Measurements from ENCODE around the gene MAGOH.
"Not testable (repeated sequence)": the region's sequence is repeated elsewhere in the genome, so short reads cannot be mapped to it uniquely, and the experiment has no call there.

MAGOH gene

DNA sequence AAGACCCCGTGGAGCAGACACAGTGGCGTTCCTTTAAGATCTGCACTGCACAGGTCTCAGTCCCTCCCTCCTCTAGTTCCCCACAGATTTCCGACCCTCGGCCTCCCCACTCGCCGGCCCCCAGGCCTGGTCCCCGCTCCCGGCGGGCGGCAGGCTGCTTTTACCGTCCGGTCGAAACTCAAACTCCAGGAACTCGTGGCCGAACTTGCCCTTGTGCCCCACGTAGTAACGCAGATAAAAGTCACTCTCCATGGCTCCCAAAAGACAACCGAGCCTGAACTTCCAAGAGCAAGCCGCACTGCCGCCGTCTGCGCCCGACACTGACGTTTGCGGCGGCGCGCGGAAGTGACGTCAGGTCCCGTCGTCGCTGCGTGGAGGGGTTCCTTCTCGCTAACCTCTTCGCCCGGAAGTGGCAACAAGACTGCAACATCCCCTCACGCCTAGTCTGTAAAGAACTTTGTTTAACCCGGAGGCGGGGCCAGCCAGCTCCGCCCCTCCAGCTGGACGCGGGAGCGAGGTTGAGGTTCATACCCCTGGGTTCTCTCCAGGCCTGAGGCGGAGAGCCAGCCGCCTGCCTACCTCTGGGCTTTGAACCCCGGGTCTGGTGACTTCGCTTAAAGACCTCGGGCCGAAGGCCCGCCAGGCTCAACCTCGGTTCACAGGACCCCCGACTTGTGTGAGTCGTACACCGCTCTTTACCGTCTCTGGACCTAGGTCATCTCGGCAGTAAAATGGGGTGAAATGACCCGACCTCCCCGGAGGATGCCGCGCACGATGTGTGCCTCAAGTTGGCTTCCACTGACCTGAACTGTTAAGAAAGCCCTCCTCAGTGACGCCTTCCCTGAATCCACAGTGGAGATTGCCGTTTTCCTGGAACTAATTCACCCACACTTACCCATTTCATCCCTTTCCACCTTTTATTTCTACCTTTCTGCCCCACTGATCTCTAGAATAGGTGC is at the start of gene MAGOH:
Gene MAGOH (minus strand): TSS at position 322 of the 959 bp plus-strand sequence. CDS start 70 bp downstream, at position 252.
- DNase-seq (ENCODE audit: low read depth in 4 of 4, low spot score in 1 of 4): peak; percentile 87 to 92 (median 90)

DNA sequence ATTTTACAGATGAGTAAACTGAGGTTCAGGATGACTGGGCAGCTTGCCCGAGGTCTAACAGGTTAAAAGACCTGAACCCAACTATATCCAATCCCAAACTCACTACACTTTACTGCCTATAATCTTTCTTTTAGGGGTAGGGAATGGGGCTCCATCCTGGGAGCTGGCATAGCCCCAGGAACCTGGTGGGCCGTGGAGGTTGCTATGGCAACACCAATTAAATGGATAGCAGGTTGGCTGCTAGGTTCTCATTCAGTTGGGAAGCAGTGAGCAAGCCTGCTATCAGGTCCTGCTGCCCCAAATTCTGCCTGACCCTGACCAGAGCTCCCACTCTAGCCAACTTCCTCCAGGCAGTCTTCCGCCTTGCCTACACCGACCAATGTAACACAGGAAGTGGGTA is 48.6 kb upstream of the MAGOH start:
- DNase-seq (ENCODE audit: low read depth in 4 of 4, low spot score in 1 of 4): no peak

DNA sequence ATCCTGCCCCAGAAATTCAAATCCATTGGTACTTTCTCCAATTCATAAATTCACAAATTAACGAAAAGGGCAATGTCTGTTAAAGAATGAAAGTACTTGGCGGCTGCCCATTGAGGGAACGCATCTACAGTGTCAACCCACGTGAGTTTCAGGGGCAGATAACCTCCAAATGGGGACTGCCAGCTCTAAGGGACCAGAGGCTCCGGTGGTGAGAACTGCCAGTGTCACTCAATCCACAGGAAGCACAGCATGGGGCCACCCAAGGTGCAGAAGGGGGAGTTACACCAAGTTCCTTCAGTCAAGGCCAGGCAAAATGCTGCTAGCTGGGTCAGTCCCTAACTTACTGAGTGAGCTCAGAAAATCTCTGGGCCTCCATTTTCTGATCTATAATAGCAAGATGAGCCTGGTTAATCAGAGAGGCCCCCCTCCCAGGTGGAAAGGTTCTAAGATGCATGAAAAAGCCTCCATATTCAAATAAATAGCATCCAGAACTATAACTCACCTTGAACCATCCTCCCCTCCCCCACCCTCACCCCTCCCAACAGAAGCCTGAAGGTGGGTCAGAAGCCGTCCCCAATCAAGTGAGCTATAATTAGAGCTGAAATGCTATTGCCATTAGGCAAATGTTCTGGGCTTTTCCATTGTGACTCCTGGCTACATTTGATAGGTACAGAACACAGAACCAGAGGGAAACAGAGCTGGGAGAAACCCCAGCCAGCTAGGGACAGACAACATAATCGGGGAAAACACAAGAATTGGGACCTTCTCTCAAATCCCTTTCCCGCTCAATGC is 47.8 kb upstream of the MAGOH start:
- no peak for DNase-seq (ENCODE audit: low read depth in 4 of 4, low spot score in 1 of 4)

DNA sequence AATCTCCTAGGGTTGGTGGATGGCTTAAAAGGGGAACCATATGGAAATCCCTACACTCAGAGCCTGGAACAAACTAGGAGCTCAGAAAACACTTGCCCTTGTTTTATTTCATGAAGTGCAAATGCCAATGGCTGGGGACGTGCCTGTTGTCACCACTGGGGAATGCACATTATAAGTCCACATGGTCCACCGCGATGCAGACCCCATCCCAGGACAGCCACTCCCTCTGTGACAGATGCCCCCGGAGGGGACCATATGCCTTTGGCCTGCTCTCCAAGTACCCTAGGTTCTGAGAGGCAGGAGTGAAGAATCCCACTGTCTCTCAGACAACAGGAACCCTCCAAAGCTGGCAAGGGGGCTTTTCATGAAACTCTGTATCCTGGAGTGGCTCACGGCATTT is 47.2 kb upstream of the MAGOH start:
- DNase-seq (ENCODE audit: low read depth in 4 of 4, low spot score in 1 of 4): no peak

DNA sequence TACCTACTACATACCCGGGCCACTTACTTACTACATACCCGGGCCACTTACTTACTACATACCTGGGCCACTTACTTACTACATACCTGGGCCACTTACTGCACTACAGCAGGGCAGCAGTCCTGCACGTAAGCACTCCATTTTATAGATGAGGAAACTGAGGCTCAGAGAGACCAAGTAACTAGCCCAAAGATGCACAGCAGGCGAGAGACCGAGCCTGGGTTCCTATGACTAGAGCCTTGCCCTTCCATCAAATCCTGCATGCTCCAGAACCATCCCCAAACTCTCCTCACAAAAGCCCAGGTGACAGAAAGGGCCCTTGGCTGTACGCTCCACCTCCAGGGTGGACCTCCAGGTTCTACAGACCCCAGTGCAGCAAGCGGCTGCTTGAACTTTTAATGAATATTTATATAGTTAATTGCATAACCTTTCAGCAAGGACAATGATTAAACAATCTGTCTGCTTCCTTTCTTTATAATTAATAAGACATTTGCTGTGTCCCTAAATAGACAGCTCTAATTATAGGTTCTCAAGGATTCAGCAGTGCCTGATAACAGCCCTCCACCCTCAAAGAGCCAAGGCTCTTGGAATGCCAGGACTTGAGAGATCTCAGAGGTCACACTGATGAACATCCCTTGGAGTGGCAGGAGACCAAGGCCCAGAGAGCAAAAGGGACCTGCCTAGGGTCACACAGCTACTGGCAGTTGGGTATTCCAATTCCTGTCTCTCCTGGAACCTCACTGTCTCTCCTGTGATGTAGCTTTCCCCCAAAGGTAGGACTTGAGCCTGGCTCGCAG is 46.1 kb upstream of the MAGOH start:
- no peak for DNase-seq (ENCODE audit: low read depth in 4 of 4, low spot score in 1 of 4)

DNA sequence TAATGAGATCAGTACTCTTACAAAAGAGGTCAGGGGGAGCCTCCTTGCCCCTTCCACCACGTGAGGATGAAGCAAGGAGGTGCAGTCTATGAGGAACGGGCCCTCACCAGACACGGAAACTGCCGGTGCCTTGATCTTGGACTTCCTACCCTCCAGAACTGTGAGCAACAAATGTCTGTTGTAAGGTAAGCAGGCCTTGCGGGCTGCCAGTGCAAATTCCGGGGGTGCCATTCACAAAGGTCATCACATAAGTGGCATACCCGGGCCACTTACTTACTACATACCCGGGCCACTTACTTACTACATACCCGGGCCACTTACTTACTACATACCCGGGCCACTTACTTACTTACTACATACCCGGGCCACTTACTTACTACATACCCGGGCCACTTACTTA is 44.8 kb upstream of the MAGOH start:
- not testable (repeated sequence) for DNase-seq (ENCODE audit: low read depth in 4 of 4, low spot score in 1 of 4)

DNA sequence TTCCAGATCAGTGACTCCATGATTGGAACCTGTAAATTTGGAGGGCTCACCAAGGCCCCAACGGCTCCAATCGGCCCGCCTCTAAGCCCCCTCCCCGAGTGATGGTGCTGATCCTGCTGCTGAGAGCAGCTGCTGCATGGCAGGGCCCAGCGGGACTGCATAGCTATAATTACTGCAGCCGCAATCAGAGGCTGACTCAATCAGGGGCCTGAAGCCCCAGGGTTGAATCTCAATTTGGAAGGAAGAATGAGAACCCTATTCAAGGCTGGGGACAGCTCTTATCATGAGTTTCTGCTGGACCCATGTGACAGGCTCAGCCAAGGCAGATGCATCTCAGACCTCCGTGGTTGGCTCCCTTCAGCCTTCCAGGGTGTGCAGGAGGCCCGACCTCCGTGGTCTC is 42.8 kb upstream of the MAGOH start:
- no peak for DNase-seq (ENCODE audit: low read depth in 4 of 4, low spot score in 1 of 4)

DNA sequence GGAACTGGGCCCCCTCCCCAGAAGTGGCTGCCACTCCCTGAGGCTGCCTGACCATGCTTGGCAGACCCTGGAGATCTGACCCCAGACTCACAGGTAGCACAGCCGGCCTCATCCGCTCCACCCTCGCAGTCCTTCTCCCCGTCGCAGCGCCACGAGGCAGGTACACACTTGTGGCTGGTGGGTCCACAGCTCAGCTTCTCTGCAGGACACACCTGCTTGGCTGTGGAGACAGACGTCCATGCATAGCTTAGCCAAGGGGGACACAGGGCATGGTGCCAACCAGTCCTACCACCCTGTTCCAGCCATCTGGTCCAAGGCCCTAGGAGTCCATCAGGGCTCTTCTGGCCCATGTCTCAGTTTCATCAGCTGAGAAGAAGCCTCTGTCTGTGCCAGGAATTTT is 42.2 kb upstream of the MAGOH start:
- no peak for DNase-seq (ENCODE audit: low read depth in 4 of 4, low spot score in 1 of 4)

DNA sequence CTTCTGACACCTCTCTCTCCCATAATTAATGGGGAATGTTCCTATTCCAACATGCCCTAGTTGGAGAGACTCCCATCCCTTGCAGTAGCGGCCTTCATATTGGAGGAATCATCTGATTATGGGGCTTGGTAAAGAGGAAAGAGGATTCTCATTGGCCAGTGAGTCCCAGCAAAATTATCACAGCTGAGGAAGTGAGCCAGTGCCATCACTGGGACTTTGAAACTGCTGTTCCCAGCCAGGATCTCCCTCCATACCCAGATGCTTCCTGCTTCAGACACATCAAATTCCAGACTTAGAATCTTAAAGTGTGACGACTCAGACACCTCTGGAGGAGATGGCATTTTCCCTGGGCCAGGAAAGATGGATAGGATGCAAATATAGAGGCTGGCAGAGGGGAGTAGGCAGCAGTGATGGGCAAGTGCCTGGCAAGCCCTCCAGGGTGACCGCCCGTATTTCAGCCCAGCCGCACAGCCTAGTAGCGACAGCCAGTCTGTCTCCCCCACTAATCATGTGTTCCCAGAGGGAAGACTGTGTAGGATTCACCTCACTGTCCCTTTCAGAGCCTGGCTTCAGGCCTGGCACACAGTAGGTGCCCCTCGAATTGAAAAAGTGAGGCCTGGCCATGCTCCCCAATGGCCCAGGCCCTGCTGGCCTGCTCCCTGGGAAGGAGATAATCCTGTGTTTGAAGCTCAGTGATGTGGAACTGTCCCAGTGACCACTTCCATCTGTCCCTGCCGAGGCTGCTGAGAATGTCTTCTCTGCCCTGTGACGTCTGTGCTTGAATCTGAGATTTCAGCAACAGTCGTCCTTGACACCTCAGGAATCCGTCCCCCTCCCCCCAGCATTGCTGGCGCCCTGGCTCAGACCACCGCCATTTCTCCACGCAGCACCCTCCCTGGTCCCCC is 41.2 kb upstream of the MAGOH start:
- DNase-seq (ENCODE audit: low read depth in 4 of 4, low spot score in 1 of 4): no peak

DNA sequence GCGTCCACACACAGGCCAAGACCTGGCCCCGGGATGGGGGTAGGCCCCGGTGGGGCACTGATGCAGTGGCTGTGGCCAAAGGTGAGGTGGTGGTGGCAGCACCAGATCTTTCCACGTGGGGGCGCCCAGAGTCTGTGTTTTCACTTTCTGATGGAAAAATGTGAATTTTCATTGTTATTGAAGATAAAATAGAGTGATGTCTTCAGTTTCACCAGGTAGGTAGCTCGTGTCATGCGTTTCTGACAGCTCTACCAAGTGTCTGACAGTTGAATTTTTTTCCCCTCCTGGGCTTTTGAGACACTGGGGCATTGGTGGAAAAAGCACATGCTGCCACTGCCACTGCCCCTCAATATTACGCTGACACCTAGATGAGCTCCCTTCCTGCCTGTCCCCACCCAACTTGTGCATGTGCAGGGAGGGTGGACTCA is 40.0 kb upstream of the MAGOH start:
- peak; percentile 33 to 59 (median 46) for DNase-seq (ENCODE audit: low read depth in 4 of 4, low spot score in 1 of 4)

DNA sequence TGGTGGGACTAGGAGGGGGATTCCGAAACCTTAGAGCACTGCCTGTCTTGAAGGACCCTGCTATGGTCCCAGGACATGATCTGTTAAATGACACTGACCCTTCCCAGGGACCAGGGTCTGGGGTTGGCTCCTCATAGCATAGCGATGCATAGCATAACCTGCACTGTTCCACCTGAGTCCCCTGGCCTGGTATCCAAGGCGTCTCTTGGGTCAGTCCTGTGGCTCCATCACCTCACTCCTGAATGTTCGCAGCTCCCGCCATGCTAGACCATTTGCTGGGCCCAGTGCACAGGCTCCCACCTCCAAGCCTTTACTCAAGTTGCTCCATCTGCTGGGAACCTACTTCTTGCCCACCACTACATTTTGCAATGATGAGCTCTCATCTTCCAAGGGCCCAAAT is 39.0 kb upstream of the MAGOH start:
- DNase-seq (ENCODE audit: low read depth in 4 of 4, low spot score in 1 of 4): no peak

DNA sequence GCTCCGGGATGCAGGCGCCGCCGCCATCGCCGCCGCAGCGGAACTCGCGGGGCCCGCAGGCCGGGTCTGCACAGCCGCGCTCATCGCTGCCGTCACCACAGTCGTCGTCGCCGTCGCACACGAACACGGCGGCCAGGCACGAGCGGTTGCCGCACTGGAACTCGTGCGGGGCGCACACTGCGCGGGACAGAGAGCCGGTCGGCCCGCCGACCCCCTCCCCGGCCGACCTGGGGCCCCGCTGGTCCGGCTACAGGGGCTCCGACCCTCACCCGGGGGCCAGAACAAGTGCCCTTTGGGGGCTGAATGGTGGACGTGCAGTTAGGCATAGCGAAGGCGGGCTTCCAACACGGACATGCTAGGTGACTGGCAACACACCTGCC is 38.6 kb upstream of the MAGOH start:
- DNase-seq (ENCODE audit: low read depth in 4 of 4, low spot score in 1 of 4): no peak

DNA sequence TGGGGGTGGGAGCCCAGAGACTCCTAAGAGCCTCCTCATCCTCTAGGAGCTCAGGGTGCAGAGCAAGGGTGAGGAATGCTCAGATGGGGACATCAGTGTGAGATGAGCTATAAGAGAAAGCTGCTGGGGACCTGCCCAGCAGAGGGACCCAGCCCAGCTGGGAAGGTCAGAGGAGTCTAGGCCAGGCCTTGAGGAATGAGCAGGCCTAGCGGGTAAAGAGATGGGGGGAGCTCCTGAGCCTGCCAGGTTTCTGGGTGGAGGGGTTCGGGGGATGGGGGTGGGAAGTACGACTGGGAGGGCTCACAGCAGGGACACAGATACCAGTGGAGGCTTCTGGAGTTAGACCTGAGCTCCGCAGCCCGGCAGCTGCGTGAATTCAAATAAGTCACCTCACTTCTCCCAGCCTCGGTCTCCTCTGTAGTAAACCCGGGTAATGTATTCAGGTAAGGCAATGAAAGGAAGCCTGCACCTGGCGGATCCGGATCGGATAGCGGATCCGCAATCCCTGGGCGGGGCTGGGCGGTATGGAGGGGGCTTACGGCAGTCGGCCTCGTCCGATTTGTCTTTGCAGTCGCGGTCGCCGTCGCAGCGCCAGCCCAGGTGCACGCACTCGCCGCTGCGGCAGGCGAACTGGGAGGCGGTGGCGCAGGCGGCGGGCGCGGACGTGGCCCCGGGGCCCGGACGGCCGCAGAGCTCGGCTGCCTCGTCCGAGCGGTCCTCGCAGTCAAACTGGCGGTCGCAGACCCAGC is 38.0 kb upstream of the MAGOH start:
- DNase-seq (ENCODE audit: low read depth in 4 of 4, low spot score in 1 of 4): no peak

DNA sequence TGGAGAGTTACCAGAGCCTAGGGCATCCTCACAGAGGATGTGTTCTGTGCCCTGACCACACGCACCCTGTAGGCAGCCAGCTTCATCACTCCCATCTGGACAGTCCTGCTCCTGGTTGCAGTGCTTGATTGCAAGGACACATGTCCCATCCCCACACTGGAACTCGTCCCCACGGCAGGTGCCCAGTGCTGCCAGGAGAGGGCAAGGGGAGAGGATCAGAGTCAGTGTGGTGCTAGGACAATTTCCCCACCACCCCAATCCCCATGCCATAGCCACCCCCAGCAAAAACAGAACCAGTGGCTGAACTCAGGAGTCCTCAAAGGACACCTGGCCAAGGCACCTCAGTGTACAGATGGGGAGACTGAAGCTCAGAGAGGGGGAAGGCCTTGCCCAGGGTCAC is 37.2 kb upstream of the MAGOH start:
- DNase-seq (ENCODE audit: low read depth in 4 of 4, low spot score in 1 of 4): no peak

DNA sequence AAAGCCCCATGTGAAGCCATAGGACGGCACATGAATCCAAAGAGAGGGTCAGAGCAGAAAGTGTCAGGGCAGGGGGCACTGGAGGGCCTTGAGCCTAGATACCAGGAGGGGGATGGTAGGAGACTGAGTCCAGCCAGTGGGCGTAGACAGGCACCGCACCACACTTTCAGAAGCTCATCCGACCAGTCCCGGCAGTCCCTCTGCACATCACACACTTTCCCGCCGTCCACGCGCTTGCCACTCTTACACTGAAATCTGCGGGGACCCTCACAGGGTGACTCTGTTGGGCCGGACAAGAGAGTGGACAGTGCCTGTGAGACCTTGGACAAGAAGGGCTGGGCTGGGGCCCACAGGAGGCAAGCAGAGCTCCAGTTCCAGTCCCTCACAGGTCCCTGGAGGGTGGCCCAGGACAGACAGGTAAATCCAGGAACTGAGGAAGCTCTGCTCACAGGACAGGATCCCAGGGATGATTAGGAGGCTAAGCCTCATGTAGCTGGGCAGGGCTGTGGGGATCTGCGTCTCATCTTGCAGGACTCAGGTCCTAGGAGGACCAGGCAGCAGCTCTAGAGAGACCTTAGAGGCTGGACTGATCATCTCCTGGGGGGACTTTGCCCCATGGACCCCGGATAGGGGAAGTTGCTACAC is 36.3 kb upstream of the MAGOH start:
- no peak for DNase-seq (ENCODE audit: low read depth in 4 of 4, low spot score in 1 of 4)

DNA sequence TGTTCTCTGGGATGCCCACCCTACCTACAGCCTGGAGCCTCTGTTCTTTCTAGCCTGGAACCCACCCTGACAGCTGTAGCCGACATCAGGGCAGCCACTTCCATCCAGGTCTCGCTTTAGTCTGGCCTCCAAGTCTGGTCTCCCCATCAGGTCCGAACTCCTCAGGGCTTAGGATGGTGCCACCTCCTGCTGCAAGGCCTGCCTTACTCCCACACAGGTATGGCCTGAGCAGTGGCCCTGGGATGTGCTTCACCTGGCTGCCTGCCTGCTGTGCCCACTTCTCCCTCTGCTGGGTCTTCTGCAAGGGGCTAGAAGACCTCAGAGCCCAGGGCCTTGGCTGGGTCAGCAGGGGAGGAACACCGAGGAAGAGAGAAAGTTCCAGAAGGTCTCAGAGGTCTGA is 35.7 kb upstream of the MAGOH start:
- no peak for DNase-seq (ENCODE audit: low read depth in 4 of 4, low spot score in 1 of 4)

DNA sequence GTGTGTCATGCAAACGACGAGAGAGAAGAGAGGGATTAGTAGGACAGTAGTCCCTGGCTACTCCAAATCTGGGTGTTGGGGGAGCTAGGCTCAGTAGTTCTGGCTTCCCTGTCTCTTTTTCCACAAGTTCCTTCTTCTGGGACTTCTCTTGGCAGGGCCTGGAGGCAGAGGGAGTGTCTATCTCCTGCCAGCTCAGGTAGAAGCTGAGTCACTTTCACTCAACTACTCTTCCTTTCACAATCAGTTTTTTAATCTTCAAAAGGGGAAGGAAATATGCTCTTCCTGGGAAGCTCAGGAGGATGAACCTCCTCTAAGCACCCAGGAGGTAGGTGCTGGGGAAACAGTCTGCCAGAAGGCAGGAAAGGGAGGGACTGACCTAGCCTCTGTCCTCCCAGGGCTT is 35.2 kb upstream of the MAGOH start:
- DNase-seq (ENCODE audit: low read depth in 4 of 4, low spot score in 1 of 4): no peak

DNA sequence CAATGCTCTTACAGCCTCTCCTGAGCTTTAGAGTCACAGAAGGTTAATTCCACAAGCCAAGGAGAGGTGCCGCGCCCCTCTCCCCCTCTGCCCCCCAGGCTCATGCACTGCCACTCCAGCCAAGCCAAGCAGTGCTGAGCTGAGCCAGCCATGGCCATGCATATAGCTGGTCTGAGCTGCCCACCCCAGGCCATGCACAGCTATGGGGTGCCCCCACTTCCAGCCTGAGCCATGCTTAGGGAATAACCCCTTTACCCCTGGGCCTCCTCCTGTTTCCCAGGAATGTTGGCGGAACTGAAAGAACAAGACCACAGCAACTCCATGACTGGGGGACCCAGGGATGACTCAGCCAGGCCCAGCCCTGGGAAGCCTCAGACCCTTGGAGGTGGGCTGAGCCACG is 34.0 kb upstream of the MAGOH start:
- no peak for DNase-seq (ENCODE audit: low read depth in 4 of 4, low spot score in 1 of 4)

DNA sequence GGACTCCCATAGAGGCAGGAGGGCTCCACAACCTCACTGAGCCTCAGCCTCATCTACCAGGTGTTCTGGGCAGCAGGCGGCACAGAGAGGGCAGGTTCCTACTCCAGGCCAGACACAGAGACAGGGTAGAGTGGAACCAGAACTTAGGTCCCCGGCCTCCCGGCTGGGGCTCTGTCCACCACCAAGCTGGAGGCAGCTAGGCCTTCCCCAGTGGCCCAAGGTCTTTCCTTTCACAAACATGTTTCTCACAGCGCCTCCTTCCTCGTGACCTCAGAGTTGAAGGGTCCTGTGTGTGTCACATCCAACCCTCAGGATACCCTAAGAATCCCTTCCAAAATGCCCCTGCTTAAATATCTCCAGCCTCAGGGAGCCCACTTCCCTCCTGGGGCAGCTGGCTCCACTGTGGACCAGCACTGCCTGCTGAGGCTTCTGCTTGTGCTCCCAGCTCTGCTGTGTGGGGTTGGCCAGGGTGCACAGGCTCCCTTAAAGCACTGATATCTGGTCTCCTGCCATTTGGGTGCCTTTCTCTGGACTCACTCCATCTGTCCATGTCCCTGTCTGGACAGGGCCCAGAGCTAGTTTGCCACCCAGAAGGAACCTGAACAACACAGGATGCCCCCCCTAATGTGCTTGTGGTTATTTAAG is 33.2 kb upstream of the MAGOH start:
- DNase-seq (ENCODE audit: low read depth in 4 of 4, low spot score in 1 of 4): no peak
